Embryonic facial prominence (tissue), 1 donor: ENCODE measurements around the gene SORCS1.

ENCODE experiments used
- DNase-seq: peaks from one replicate; pipeline ENCODE4 v3.0.0-alpha.2; 2016; ENCODE audit errors: extremely low spot score

SORCS1 gene

DNA sequence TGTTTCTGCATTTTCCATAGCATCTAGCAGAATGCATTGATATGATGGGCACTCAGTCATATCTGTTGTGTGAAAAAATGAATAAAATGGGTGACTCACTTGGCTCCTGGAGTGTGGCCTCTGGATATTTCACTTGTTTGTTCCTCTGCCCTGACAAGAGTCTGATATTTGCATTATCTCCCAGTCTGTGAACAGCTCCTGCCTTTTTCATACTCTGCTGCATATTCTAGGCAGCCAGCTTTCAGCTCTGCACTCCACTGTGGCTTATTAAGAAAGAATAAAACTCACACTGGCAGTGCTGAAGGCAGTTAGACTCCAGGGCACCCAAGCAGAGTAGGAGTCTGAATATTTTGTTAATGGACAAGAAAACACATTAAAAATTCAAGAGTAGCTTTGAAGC is 623.9 kb downstream of the SORCS1 start:
- DNase-seq, result no peak

DNA sequence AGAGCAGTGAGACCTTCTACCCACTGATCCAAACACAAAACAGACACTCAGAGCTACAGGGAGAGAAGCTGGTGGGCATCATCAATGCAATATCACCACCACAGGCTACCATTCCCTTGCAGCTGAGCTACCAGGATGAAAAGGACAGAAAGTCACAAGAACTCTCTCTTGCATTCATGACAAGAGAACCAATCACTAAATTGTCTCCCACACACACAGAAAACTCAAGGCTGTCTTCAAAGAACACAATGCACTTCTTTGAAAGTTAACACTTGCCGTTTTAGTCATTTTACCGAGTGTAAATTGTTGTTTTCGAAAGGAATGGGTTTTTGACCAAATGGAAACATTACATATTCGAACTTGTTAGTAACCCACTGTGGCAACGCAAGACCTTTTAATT is 626.6 kb downstream of the SORCS1 start:
- no peak for DNase-seq

DNA sequence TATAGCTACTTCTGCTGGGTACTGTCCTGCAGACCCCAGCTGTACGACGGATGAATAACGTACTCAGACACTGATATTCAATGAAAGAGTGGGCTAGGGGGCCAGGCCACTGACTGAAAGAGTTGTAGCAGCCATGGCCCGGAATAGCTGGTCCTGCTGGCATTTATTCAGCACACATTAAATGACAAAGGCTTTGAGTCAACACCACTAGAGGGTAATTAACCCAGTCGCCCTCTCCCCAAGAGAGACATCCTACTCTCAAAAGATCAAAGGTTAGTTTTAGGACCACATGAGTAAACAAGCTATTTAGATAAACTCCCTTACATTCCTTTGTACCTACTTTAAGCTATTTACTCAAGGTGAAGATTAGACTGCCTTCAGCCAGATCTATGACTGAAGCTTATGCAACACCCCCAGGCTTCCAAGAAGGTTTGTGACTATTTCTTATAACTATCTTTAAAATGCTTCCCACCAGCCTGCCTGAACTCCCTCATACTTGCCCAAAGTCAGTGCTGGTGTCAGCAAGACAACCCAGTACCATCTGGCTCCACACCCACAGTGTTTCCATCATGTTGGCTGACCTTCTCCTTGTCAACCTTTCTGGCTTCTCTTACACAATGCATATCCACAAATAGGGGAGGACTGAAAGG is 629.1 kb downstream of the SORCS1 start:
- no peak for DNase-seq

DNA sequence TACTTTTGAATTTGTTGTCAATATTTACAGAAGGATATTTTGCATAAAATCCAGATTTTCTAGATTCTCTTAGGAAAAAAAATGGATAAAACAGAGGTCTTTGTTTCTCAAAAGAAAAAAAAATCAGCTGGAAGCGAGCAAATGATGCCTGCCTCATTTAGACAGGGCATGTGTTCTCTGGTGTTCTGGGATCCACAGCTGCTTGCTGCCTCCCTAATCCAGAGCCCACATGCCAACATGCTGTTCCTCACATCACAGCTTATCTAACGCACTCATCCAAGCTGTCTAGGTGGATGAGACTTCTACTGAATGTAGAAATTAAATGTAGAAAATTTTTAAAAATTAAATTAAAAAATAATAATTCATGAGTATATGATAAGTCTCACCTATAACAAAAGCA is 630.1 kb downstream of the SORCS1 start:
- no peak for DNase-seq

DNA sequence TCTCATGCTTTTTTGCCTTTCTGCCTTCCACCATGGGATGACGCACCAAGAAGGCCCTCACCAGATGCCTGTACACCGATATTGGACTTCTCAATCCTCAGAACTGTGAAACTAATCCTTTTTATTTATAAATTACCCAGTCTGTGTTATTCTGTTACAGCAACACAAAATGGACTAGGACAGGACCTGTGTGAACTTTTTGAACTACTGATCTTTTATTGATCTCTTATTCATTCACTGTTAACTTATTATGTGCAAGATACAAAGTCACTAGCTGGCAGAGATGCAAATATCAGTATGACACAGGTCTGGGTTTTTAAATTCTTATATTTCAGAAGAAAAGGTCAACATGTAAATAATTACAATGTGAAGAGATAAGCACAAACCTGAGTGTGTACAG is 635.8 kb downstream of the SORCS1 start:
- DNase-seq, result no peak

DNA sequence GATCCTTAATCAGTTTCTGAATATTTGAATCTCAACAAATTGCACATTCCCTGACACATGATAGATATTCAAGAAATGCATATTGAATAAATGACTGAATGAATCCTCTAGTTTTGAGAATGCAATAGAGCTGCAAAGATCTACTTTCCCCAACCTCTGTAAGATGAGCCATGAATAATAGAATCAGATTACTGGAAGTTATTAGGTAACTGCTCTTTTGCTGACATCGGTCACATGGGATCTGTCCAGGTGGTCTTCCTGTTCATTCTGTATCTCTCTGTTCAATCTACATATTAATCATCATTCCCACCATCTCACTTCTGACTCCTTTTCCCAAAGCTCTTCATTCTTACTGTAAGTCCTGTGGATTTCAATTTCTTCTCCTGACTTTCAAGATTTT is 638.7 kb downstream of the SORCS1 start:
- DNase-seq, result no peak
